Right lobe of liver (tissue), 6 donors: ENCODE measurements around the gene SH3BP2. TPM values are rescaled to one million over a fixed set of nuclear protein-coding genes. Genes with fewer than 3 reads are reported as not detected.

ENCODE experiments used
- ATAC-seq, 4 donors: fragments of 200-7000 bp; cut with Tn5 transposase; one replicate each; pipeline ENCODE4 v1.9.1; 2020; ENCODE audit warnings: mild to moderate bottlenecking in 4 of 4, moderate library complexity in 4 of 4
- DNase-seq, 3 donors: peaks; one replicate each; pipeline ENCODE4 v3.0.0-alpha.2; 2020
- H3K27ac ChIP-seq, 3 donors: fragments of 200-600 bp; one replicate each; pipeline ENCODE4 v1.8.0; 2022
- H3K27me3 ChIP-seq, 2 donors: fragments of 200-600 bp; one replicate each; pipeline ENCODE4 v1.8.0; 2022
- H3K36me3 ChIP-seq, 4 donors: fragments of 200-600 bp; sonication (generic) in 1 of 4; one replicate each; pipeline versions ENCODE4 v1.5.1 to v1.8.0; 2017 to 2022; ENCODE audit warnings: control low read depth in 1 of 4
- H3K4me1 ChIP-seq, 4 donors: fragments of 200-600 bp; sonication (generic) in 1 of 4; one replicate each; pipeline versions ENCODE4 v1.5.1 to v1.8.0; 2017 to 2022; ENCODE audit warnings: control low read depth in 1 of 4
- H3K4me3 ChIP-seq, 3 donors: fragments of 200-600 bp; one replicate each; pipeline ENCODE4 v1.8.0; 2022
- H3K9me3 ChIP-seq, 4 donors: fragments of 200-600 bp; sonication (generic) in 1 of 4; one replicate each; pipeline versions ENCODE4 v1.5.1 to v1.8.0; 2017 to 2022; ENCODE audit warnings: control low read depth in 1 of 4
- POLR2A ChIP-seq: fragments of 450-650 bp; IDR thresholded peaks from one replicate; pipeline ENCODE4 v1.6.1; 2017; ENCODE audit warnings: antibody characterized with exemption, mild to moderate bottlenecking
- WGBS: methylation state at CpG from one replicate; pipeline ENCODE4 v1.1.6; 2018; ENCODE audit warnings: low coverage, low lambda C conversion rate; ENCODE audit not compliant: insufficient coverage; ENCODE audit errors: missing lambda C conversion rate; 5-methylcytosine and 5-hydroxymethylcytosine counted together
- intact Hi-C, 2 donors: fragments of 100-400 bp; cut with DNase I; formaldehyde crosslinking; loops; one replicate each; pipeline versions ENCODE4 v1.11.2 to v1.14.1; 2022
- total RNA-seq, 6 experiments: library from RNA; depleted of rRNA in 2 of 6; stranded (reverse); fragments of >200 nt in 2 of 6; fragmentation: NEBNext Ultra II Directional in 3 of 6; extraction: Animal tissue kit (Norgen Biotek cat#: 25700) in 3 of 6; gene quantifications; one replicate each; pipeline versions ENCODE4 v1.1.0 to v1.2.4, GENCODE V29; 2016 to 2023
- TF ChIP-seq, protein P1 (sequence below), 4 donors: fragments of 200-600 bp in 3 of 4; fragments of 450-650 bp in 1 of 4; IDR thresholded peaks; one replicate each; pipeline versions ENCODE4 v1.5.1 to v1.8.0; 2016 to 2022; ENCODE audit warnings: antibody characterized with exemption in 4 of 4, mild to moderate bottlenecking in 2 of 4
- donor health status: DM: no; HTN: yes; CAD: no.
- donor health status: DM: no; HTN: no; CAD: no.
- donor health status: DM: no; HTN: no; CAD: no.
- donor health status: DM: no; HTN: yes; CAD: no.
- donor health status: DM: no; HTN: yes; CAD: no.

Gene SH3BP2
- total RNA-seq, 6 experiments from 2014 or later: 34.9 to 51.8 (median 40.7) TPM

DNA sequence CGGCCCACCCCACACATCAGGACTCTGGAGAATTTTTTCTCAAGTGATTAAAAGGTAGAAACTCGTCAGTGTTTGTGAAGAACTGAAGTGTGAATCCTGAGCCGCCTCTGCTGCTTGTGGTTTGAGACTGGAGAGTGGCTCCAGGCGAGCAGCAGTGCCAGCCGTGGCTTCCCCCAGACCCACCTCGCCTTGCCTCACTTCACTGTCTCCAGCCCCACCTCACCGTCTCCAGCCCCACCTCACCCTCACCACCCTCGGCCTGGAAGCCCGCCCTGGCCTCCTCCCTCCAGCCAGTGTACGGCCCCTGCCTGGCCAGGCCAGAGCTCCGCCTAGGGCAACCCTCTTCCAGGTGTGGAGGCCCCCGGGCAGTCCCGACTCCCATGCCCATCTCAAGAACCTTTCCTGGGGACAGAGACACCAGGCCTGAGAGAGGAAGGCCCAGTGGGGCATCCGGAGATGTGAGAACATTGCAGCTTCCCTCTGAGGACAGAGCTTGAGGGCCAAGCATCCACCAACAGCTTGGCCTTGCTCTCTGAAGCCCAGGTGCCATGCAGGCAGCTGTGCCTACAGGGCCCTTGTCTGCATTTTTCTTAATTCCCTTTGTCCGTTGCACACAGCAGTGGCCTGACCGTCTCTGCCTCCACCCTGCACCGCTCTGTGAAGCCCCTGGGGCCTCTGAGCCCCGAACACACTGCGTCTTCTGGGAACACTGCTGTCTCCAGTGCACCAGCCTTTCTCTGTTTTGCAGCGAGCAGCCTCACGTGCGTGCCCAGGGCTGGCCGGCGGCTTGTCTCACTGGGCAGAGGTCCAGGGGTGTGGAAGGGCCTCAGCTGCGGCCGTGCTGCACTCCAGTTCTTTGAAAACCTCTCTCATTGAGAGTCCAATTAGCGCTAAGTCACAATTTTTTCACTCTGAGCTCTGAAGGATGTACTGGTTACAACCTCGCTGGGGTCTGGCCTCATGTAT is 13.8 kb downstream of the SH3BP2 start:
- no peak for TF ChIP-seq POLR2A
- TF ChIP-seq, protein P1, sequence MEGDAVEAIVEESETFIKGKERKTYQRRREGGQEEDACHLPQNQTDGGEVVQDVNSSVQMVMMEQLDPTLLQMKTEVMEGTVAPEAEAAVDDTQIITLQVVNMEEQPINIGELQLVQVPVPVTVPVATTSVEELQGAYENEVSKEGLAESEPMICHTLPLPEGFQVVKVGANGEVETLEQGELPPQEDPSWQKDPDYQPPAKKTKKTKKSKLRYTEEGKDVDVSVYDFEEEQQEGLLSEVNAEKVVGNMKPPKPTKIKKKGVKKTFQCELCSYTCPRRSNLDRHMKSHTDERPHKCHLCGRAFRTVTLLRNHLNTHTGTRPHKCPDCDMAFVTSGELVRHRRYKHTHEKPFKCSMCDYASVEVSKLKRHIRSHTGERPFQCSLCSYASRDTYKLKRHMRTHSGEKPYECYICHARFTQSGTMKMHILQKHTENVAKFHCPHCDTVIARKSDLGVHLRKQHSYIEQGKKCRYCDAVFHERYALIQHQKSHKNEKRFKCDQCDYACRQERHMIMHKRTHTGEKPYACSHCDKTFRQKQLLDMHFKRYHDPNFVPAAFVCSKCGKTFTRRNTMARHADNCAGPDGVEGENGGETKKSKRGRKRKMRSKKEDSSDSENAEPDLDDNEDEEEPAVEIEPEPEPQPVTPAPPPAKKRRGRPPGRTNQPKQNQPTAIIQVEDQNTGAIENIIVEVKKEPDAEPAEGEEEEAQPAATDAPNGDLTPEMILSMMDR (IDR thresholded peaks at IDR 0.05): no peak
- WGBS: 44% methylated on average over 18 of the region's 28 CpGs
- Histone ChIP-seq H3K27ac (peak overlapping the region in 2 of 3 donors; percentile 38 to 43), H3K27me3 (no peaks in the 10 kb centered on the region), H3K36me3 (no peaks in the 10 kb centered on the region), H3K4me1 (peaks cover 0 to 54% (median 17%) of the 10 kb centered on the region in 4 donors), H3K9me3 (no peaks in the 10 kb centered on the region), H3K4me3 (no peak overlapping the region)
- intact Hi-C loops: no loop called here
- ATAC-seq (peak; percentile 12 to 59 (median 44)), DNase-seq (peak; percentile 53 to 79 (median 78))

DNA sequence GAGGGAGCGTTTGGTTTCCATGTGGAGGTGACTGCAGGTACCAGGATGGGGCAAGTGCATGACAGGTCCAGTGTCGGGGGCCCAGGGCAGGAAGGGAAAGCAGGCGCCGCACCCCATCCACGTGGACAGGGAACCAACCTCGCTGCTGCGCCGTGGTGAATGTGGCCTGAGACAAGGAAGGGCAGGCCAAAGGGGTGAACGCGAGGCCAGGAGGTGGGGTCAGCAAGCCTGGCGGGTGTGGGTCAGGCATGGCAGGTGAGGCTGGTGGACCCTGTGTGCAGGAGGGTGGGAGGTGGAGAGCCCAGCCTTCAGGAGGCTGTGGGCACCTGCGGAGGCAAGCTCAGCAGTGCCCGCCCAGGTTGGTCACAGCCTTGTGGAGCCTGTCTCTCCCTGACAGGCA is 14.7 kb downstream of the SH3BP2 start:
- no peak for ATAC-seq
- Histone ChIP-seq H3K27ac (no peak overlapping the region), H3K27me3 (no peaks in the 10 kb centered on the region), H3K36me3 (no peaks in the 10 kb centered on the region), H3K4me3 (no peak overlapping the region), H3K9me3 (no peaks in the 10 kb centered on the region), H3K4me1 (peaks cover 0 to 63% (median 17%) of the 10 kb centered on the region in 4 donors)
- TF ChIP-seq, protein P1 (IDR thresholded peaks at IDR 0.05): no peak
- TF ChIP-seq POLR2A: no peak
- DNase-seq: peak in 1 of 3 donors; percentile 54
- WGBS: 88% methylated on average over 1 of the region's 13 CpGs
- intact Hi-C loops: no loop called here

DNA sequence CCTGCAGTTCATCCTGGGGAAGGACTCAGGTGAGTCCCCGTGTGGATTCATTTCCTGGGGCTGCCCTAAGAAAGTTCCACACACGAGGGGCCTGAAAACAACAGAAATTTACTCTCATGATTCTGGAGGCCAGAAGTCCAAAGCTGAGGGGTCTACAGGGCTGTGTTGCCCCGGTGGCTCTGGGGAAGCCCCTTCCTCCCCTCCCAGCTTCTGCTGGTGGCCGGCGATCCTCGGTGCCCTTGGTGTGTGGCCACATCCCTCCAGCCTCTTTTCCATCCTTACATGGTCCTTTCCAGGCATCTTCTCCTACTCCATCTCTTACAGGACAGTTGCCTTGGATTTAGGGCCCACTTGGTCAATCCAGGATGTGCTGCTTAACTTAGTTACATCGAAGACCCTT is 15.1 kb downstream of the SH3BP2 start:
- no peak for TF ChIP-seq POLR2A
- TF ChIP-seq, protein P1 (IDR thresholded peaks at IDR 0.05): no peak
- intact Hi-C loops: no loop called here
- Histone ChIP-seq H3K36me3 (no peaks in the 10 kb centered on the region), H3K27ac (no peak overlapping the region), H3K27me3 (no peaks in the 10 kb centered on the region), H3K9me3 (no peaks in the 10 kb centered on the region), H3K4me3 (no peak overlapping the region), H3K4me1 (peaks cover 0 to 63% (median 17%) of the 10 kb centered on the region in 4 donors)
- WGBS: 100% methylated on average over 3 of the region's 7 CpGs
- no peak for ATAC-seq
- no peak for DNase-seq

DNA sequence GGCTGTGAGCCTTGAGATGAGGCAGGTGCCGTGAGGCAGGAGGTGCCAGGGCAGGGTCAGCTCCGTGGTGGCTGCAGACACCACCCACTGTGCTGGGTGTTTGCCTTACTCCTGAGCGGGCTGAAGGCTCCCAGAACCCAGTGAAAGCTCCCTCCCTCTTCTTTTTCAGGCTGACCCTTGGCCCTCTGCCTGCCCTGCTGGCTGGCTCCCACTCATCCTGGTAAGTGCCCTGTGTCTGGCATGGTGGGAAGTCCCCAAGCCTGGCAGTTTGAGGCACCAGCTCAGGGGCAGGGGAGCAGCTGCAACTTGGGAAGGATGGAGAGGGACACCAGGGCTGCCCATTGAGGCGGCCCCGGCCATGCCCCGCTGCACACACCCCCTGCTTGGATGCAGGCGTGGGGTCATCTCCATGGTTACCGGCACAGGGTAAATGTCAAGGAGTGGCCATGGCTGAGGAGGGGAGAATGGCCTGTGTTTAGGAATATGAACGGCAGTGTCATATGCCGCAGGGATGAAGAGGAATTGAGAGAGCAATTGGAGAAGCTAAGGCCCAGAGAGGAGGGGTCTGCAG is 16.8 kb downstream of the SH3BP2 start:
- ATAC-seq (peak; percentile 15 to 46 (median 44)), DNase-seq (peak in 1 of 3 donors; percentile 67)
- Histone ChIP-seq H3K27ac (no peak overlapping the region), H3K4me3 (no peak overlapping the region), H3K36me3 (peaks cover 0 to 10% (median 1%) of the 10 kb centered on the region in 4 donors), H3K27me3 (no peaks in the 10 kb centered on the region), H3K9me3 (no peaks in the 10 kb centered on the region), H3K4me1 (peaks cover 0 to 65% (median 17%) of the 10 kb centered on the region in 4 donors)
- intact Hi-C loops: no loop called here
- TF ChIP-seq, protein P1 (IDR thresholded peaks at IDR 0.05): no peak
- TF ChIP-seq POLR2A: no peak
- WGBS: 73% methylated on average over 6 of the region's 10 CpGs
